OCI-M1 (cell line): ENCODE results near the gene CDC42BPB.
"Not testable (repeated sequence)": the region's sequence is repeated elsewhere in the genome, so short reads cannot be mapped to it uniquely, and the experiment has no call there.

Source experiments
- DNase-seq: peaks from one replicate; lab custom pipeline; 2025; lab: John Stamatoyannopoulos, UW

CDC42BPB gene

DNA sequence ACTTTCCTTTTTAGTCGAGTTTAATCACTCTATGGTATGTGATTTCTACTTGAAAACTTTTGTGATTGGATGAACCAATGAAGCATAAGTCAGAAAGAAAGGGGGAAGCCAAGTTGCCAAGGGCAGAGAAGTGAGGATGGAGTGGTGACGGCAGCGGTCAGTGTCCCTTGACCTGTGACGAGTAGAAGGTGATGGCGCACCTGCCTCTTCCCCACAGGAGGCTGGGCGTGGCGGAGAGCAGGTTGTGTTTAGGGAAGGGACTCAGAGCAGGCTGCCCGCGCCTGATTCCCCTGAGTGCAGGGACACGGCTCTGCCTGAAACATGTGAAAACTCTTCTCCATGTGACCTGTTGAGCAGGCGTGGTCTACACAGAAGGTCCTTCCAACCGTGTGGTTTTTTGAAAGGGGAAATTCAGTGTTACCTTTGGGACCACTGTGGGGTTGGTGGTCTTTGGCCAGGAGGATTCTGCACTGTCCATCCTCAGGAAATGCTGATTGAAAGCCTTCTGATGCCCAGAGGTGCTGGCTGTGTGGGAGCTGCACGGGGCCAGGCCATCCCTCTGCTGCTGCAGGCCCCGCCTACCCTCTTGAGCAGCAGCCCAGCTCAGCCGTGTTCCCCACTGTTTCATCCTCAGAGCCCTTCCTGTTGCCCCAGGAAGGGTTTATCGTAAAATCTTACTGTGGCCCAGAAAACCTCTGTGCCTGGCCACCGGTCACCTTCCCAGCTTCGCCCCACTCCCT is 158.4 kb downstream of the CDC42BPB start:
- DNase-seq: no peak

DNA sequence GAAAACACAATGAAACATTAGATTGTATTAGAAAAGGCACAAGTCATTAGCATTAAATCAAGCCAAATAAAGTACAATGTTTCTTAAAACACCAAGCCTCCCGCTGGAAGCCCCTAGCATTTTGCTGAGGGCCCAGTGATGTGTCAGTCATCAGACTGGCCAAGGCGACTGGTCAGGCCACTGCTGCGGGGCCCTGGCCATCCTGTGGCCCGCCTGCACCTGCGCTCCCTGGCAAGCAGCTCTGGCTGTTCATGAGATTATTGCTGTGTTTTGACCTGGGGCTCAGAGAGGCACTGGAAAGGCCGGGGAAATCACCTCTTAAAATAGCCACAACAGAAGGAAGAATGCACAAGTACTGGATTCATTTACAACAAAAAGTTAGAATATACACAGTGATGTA is 159.1 kb downstream of the CDC42BPB start:
- DNase-seq: no peak

DNA sequence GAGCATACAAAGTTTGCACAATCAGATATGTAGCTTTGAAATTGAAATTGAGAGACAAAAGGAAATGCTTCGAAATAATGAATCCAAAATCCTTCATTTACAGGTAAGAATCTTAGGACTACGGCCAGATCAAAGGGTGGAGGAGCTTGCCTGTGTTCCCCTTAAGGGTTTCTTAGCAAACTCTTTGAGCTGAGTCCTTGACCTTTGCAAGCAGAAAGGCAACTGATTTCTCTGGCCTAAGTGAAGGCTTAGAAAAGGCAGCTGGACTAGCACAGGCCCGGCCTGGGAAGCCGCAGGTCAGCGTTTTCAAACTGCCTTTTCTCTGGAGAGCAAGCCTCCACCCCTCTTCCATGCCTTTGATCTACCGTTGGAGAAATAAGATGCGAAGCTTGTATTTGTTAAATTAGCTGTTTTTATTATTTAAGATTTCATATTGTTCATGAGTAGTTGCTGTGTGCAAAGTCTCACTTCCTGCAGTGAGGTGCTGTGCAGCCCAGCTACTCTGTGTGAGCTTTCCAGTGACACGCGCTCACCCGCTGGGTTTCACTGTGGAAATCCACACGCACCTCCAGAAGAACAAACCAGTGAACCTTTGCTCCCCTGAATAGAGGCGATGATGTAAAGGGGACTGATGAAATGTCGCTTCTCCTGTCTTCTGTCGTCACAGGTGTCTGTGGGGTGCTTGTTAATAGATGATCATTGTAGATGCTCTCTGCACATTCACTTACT is 159.9 kb downstream of the CDC42BPB start:
- no peak for DNase-seq

DNA sequence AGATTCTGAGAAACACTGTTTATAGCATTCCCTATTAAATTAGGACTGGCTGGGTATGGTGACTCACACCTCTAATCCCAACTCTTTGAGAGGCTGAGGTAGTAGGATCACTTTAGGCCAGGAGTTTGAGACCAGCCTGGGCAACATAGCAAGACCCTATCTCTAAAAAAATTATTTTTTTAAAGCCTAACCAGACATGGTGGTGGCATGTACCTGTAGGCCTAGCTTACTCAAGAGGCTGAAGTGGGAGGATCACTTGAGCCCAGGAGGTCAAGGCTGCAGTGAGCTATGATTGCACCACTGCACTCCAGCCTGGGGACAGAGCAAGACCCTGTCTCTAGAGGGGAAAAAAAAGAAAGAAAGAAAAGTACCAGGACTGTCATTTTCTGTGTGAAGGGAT is 160.6 kb downstream of the CDC42BPB start:
- not testable (repeated sequence) for DNase-seq

DNA sequence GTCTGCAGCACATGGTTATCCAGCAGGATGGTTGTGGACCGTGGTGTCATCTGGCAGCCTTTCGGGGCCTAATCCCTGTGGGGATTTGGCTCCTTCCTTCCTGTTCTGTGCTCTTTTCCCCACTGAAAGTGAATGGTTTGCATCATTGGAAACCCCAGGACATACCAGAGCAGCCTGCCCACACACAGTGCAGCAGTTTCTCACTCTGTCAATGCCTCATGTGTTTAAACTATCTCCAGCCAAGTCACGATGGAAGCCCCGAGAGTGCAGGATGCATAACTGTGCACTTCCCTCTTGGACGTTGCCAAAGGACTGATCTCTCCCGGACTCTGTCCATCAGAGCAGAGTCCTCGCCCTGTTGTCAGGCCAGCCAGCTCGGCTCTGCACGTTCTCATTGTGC is 163.9 kb downstream of the CDC42BPB start:
- no peak for DNase-seq

DNA sequence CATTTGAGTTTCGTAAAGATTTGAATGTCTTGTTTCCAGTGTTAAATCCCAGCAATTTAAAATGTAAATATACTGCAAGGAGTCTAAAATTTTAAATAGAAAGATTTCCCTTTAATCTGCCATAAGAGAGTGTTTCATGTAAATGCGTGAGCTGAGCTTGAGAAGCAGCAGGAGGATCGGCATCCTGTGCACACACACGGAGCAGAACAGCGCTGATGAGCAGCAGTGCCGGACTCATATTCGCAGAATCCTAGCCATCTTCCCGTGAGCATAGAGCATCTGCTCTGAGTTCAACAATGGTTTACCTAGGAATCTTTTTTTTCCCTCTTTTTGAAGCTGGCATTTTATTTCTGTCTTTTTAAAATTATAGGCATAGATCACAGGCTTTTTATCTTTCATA is 164.7 kb downstream of the CDC42BPB start:
- no peak for DNase-seq

DNA sequence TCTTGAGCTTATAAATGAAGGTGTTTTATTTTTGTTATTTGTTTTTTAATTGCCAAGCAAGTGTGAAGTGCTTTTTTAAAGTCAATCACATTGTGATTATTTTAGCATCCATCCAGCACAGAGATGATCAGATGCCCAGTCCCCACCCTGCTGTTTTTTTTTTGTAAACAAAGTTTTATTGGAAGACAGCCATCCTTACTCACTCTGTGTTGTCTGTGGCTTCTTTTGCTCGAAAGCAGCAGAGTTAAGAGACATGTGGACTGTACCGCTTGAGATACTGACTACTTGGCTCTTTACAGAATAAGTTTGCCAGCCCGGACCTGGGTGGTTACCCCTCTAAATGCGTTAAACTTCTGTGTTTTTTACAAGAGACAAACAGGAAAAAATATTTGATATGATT is 165.8 kb downstream of the CDC42BPB start:
- DNase-seq: no peak

DNA sequence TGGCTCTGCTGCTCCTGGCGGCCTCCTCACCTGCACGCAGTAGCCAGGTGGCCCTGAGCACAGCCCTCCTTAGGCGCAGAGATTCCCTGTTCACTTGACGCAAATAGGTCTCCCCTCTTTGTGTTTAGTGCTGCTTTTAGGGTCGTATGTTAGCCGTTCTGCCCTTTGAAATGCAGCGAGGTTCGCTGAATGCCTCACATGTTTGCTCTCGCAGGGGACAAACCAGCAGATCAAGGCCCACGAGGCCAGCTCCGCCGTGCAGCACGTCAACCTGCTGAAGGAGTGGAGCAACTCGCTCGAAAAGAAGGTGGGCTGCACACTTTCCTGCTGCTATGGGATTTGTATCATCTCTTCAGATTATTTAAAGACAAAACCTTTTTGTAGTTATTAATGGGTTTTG is 166.2 kb downstream of the CDC42BPB start:
- DNase-seq: no peak

DNA sequence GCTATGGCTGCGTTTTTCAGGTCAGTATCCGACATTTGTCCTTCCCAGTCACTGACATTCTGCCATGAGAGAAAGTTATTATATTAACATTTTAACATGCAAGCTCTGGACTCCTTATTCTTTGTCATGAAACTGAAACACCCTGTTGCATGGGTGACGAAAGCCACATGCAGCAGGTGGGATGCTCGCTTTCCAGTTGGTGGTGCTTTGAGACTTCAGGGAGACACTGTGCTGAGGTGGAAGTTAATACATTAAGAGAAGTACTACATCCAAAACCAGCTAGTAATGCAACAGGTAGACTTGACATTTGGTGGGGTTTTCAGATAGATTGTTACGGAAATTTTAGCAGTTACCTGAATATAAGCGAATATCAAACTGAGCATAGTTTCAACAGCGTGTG is 167.7 kb downstream of the CDC42BPB start:
- no peak for DNase-seq

DNA sequence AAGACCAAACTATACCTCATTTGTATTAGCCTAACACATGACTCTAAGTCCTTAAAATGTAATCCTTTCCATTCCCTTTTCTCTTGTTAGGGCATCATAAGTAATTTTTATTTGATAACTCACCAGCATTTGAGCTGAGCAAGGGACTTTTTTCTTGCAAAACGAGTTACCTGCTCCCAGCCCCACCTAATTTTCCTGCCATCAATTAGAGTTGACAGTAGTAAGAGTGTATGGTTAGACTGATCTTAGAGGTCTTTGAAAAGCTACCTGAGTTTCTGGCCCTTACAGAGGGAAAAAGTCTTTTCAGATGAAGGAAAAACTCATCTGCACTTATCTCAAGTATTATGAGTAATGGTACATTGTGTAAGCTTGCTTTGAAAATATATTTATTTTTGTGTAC is 168.6 kb downstream of the CDC42BPB start:
- DNase-seq: no peak

DNA sequence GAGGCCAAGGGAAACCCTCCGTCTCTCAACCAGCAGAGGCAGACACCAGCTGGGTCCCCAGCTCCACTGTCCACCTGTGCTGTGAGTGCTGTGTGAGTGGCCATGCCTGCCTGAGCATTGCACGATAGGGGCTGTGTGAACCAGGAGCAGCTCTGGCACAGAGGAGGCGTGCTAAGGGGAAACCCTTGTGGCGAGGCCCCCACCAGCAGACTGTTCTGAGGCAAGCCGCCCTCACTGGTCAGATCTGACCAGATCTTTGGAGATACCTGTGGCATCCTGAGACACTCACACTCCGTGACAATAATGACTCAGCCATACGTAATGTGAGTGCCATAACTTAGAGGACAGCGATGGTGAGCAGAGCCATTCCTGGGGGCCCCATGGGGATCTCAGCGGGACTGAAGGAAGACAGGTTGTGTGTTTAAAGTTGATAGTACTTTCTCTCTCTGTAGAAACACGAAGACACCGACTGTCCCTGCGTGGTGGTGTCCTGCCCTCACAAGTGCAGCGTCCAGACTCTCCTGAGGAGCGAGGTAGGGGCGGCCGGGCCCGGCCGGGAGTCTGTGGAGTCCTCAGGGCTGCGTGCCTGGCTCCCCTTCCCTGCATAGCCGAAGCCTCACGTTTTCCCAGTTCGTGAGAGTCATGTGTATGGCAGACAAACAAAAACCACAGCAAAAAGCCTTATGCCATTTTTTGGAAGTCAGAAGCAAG is 171.5 kb downstream of the CDC42BPB start:
- DNase-seq: no peak

DNA sequence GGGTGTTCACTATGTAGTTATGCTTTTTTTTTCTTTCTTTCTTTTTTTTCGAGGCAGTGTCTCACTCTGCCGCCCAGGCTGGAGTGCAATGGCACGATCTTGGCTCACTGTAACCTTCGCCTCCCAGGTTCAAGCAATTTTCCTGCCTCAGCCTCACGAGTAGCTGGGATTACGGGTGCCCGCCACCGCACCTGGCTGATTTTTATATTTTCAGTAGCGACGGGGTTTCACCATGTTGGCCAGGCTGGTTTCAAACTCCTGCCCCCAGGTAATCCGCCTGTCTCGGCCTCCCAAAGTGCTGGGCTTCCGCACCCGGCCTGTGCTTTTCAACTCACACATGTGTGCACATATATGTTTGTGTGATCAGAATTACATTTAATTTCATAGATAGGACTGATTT is 173.8 kb downstream of the CDC42BPB start:
- no peak for DNase-seq

DNA sequence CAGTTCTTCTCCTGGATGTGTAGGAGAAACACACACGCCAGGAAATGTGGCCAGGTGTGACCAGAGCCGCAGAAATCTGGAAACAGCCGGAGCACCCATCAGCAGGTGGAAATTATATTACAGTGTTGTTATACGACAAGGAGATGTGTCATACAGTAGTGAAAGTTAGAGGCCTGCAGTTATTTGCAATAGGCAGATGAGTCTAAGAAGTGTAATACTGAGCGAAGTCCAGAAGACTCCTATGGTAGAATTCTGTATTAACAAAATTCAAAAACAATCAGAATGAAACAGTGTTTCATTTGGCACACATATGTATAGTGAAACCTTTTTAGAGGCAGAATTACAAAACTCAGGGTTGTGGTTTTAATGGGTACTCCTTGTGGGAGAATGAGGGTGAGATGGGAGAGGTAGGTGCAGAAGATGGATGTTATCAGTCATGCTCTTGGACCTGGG is 174.2 kb downstream of the CDC42BPB start:
- DNase-seq: no peak
